GM12878 (cell line): ENCODE data around the gene CCDC9.

Experiments
- CEBPB ChIP-seq, 2 experiments: fragments of 150-350 bp in 1 of 2; IDR thresholded peaks; 2 replicates each; pipeline ENCODE4 v1.6.1; 2012 to 2014; ENCODE audit warnings: low read depth in 2 of 2, low read length in 2 of 2, borderline replicate concordance in 1 of 2, inconsistent platforms in 1 of 2
- CHD2 ChIP-seq: IDR thresholded peaks from 2 replicates; pipeline ENCODE4 v1.6.1; 2011; ENCODE audit warnings: low read depth, low read length, improper control_type of control experiment, borderline replicate concordance
- FOS ChIP-seq: IDR thresholded peaks from 3 replicates; pipeline ENCODE4 v1.6.1; 2011; ENCODE audit warnings: borderline replicate concordance; ENCODE audit not compliant: insufficient read length; ENCODE audit errors: extremely low read depth
- NFIC ChIP-seq: IDR thresholded peaks from 2 replicates; pipeline ENCODE4 v1.6.1; 2012; ENCODE audit warnings: low read depth, mild to moderate bottlenecking, inconsistent platforms, low read length, moderate library complexity
- SMC3 ChIP-seq: IDR thresholded peaks from 2 replicates; pipeline ENCODE4 v1.6.1; 2011; ENCODE audit warnings: low read length, improper control_type of control experiment, borderline replicate concordance
- SP1 ChIP-seq: IDR thresholded peaks from one replicate; pipeline ENCODE4 v1.6.1; 2011; ENCODE audit warnings: low read depth, low read length
- ZNF24 ChIP-seq: fragments of 450-650 bp; IDR thresholded peaks from 2 replicates; pipeline ENCODE4 v1.6.1; 2017; ENCODE audit warnings: antibody characterized with exemption, mild to moderate bottlenecking
- TF ChIP-seq, protein P1 (sequence below): IDR thresholded peaks from 2 replicates; pipeline ENCODE4 v1.6.1; 2011; ENCODE audit warnings: mild to moderate bottlenecking, low read depth, low read length, moderate library complexity; ENCODE audit not compliant: insufficient replicate concordance
- TF ChIP-seq, protein P2 (sequence below), 3 experiments: IDR thresholded peaks in 2 of 3; conservative IDR thresholded peaks in 1 of 3; 2 replicates each; pipeline ENCODE4 v1.5.1; 2011; ENCODE audit warnings: low read depth in 3 of 3, low read length in 3 of 3, mild to moderate bottlenecking in 3 of 3, control low read depth in 2 of 3, moderate library complexity in 2 of 3, inconsistent platforms in 1 of 3, mixed read lengths in 1 of 3; ENCODE audit not compliant: control insufficient read depth in 2 of 3, insufficient read depth in 1 of 3; ENCODE audit errors: extremely low read depth in 1 of 3
- TF ChIP-seq, protein P3 (sequence below): IDR thresholded peaks from 2 replicates; pipeline ENCODE4 v1.6.1; 2011; ENCODE audit warnings: low read depth, low read length, improper control_type of control experiment, borderline replicate concordance

DNA sequence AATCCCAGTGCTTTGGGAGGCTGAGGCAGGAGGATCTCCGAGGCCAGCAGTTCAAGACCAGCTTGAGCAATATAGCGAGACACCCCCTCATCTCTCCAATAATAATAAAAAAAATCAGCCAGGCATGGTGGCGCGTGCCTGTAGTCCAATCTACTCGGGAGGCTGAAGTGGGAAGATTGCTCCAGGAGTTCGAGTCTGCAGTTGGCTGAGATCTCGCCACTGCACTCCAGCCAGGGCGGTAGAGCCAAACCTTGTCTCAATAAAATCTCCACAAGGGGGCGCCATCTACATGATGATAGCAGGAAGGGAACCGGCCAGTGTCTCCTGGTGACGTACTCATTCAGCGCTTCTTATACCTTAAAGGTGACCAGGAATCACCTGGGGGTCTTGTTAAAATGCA, 39.7 kb downstream of the CCDC9 start:
- TF ChIP-seq, protein P1, sequence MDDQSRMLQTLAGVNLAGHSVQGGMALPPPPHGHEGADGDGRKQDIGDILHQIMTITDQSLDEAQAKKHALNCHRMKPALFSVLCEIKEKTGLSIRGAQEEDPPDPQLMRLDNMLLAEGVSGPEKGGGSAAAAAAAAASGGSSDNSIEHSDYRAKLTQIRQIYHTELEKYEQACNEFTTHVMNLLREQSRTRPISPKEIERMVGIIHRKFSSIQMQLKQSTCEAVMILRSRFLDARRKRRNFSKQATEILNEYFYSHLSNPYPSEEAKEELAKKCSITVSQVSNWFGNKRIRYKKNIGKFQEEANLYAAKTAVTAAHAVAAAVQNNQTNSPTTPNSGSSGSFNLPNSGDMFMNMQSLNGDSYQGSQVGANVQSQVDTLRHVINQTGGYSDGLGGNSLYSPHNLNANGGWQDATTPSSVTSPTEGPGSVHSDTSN: no peak
- TF ChIP-seq FOS (no peak), NFIC (no peak), CEBPB (IDR thresholded peaks at IDR 0.05; ENCODE audit: borderline replicate concordance in 1 of 2, low read depth in 2 of 2, low read length in 2 of 2) (no peak), CHD2 (no peak), ZNF24 (no peak), SMC3 (peak; percentile 88), SP1 (no peak)
- TF ChIP-seq, protein P2, sequence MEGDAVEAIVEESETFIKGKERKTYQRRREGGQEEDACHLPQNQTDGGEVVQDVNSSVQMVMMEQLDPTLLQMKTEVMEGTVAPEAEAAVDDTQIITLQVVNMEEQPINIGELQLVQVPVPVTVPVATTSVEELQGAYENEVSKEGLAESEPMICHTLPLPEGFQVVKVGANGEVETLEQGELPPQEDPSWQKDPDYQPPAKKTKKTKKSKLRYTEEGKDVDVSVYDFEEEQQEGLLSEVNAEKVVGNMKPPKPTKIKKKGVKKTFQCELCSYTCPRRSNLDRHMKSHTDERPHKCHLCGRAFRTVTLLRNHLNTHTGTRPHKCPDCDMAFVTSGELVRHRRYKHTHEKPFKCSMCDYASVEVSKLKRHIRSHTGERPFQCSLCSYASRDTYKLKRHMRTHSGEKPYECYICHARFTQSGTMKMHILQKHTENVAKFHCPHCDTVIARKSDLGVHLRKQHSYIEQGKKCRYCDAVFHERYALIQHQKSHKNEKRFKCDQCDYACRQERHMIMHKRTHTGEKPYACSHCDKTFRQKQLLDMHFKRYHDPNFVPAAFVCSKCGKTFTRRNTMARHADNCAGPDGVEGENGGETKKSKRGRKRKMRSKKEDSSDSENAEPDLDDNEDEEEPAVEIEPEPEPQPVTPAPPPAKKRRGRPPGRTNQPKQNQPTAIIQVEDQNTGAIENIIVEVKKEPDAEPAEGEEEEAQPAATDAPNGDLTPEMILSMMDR (IDR thresholded peaks at IDR 0.05 in 2 of 3, conservative IDR thresholded peaks at IDR 0.05 in 1 of 3; ENCODE audit: control insufficient read depth in 2 of 3, extremely low read depth in 1 of 3, insufficient read depth in 1 of 3, low read depth in 3 of 3, low read length in 3 of 3): peak; percentile 66 to 86 (median 69)
- TF ChIP-seq, protein P3, sequence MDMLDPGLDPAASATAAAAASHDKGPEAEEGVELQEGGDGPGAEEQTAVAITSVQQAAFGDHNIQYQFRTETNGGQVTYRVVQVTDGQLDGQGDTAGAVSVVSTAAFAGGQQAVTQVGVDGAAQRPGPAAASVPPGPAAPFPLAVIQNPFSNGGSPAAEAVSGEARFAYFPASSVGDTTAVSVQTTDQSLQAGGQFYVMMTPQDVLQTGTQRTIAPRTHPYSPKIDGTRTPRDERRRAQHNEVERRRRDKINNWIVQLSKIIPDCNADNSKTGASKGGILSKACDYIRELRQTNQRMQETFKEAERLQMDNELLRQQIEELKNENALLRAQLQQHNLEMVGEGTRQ: no peak
